ENCODE measurements around the gene IRF2BP2. TPM values are rescaled to one million over a fixed set of nuclear protein-coding genes. Genes with fewer than 3 reads are reported as not detected.

The IRF2BP2 gene
- total and polyA plus RNA-seq, 10 of the 15 experiments (the other 5 are each of a cell fraction or from before 2014, with no cell fraction given): 7.5 to 114 (median 52.3) TPM

DNA sequence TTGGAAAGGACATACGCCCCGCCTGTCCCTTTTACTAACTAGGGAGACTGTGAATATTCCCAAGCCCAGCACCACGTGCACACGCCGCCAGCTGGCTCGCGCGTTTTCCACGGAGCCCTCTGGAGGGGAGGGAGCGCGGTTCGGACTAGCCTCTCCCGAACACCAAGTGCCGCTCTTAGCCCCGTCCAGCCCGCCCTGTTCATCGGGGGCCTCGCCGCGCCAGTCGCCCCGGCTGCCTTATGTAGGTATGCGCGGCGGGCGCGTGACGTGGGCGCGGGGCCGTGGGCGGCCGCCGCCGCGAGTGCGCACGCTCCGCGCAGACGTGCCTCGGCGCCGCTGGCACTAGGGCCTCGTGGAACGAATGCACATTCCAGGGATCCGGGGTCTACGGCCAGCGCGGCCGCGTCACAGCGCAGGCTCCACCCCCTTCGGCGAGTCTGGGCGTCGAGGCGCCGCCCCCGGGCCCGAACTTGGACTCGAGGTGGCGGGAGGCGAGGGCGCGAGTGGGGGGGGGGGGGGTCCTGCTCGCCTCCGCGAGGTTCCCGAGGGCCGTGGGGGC is 767 bp upstream of the IRF2BP2 start (continued):
- TF ChIP-seq BHLHE40 (IDR thresholded peaks at IDR 0.05; ENCODE audit: borderline replicate concordance in 1 of 2, low read depth in 2 of 2, low read length in 1 of 2) (peak; percentile 83 to 97; a peak in 3 of 4 replicates), HCFC1 (IDR thresholded peaks at IDR 0.05; ENCODE audit: low read length) (peak; percentile 53), ATF7 (IDR thresholded peaks at IDR 0.05; ENCODE audit: low read depth) (peak; percentile 39; the same call in 1 of the 2 replicates), IRF4 (IDR thresholded peaks at IDR 0.05; ENCODE audit: low read depth, low read length) (peak; percentile 32), MYC (IDR thresholded peaks at IDR 0.05; ENCODE audit: insufficient read depth, insufficient read length, insufficient replicate concordance, low read length, severe bottlenecking) (no peak), CBX3 (IDR thresholded peaks at IDR 0.05; ENCODE audit: borderline replicate concordance, low read depth) (no peak)
- TF ChIP-seq, protein P1, sequence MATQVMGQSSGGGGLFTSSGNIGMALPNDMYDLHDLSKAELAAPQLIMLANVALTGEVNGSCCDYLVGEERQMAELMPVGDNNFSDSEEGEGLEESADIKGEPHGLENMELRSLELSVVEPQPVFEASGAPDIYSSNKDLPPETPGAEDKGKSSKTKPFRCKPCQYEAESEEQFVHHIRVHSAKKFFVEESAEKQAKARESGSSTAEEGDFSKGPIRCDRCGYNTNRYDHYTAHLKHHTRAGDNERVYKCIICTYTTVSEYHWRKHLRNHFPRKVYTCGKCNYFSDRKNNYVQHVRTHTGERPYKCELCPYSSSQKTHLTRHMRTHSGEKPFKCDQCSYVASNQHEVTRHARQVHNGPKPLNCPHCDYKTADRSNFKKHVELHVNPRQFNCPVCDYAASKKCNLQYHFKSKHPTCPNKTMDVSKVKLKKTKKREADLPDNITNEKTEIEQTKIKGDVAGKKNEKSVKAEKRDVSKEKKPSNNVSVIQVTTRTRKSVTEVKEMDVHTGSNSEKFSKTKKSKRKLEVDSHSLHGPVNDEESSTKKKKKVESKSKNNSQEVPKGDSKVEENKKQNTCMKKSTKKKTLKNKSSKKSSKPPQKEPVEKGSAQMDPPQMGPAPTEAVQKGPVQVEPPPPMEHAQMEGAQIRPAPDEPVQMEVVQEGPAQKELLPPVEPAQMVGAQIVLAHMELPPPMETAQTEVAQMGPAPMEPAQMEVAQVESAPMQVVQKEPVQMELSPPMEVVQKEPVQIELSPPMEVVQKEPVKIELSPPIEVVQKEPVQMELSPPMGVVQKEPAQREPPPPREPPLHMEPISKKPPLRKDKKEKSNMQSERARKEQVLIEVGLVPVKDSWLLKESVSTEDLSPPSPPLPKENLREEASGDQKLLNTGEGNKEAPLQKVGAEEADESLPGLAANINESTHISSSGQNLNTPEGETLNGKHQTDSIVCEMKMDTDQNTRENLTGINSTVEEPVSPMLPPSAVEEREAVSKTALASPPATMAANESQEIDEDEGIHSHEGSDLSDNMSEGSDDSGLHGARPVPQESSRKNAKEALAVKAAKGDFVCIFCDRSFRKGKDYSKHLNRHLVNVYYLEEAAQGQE (IDR thresholded peaks at IDR 0.05; ENCODE audit: low read depth, low read length): no peak

GRCh38 chr1:234609691-234610042 is 311 bp downstream of the IRF2BP2 start:
- H3K79me2 ChIP-seq (ENCODE audit: control insufficient read depth, insufficient read depth, low read length): peaks cover 54% of the 10 kb centered on the region
- no peaks in the 10 kb centered on the region for H3K9me3 ChIP-seq (replicated peaks; ENCODE audit: control insufficient read depth, insufficient read depth, low read length)
- no peak for FAIRE-seq
- SMC1A ChIA-PET (ENCODE audit: uncharacterized antibody, unreplicated experiment): interaction anchor here (1.0 to 6.6 kb wide), 8 partner anchors 9 to 473 kb away, joined by 3 to 92 read pairs (median 12); no protein-coding TSS in a partner anchor
- POLR2A ChIA-PET: interaction anchor here (0.7 to 6.6 kb wide), 6 partner anchors 9 to 361 kb away, joined by 3 to 73 read pairs (median 5); no protein-coding TSS in a partner anchor
- DNase-seq (ENCODE audit: low read depth, low spot score): no peak
- WGBS (ENCODE audit: insufficient coverage, insufficient replicate concordance, low lambda C conversion rate, missing lambda C conversion rate): 0% methylated on average over 5 of the region's 67 CpGs
- no peak for ATAC-seq
- CTCF ChIA-PET: interaction anchor here (0.6 to 2.2 kb wide), 3 partner anchors 110 to 233 kb away, joined by 3 to 8 read pairs (median 3); no protein-coding TSS in a partner anchor
- H3K36me3 ChIP-seq (ENCODE audit: control insufficient read depth in 2 of 2, insufficient read depth in 2 of 2, low read length in 1 of 2): peaks cover 5 to 11% of the 10 kb centered on the region in 2 experiments; a peak in 3 of 4 replicates
- no peaks in the 10 kb centered on the region for H3K27me3 ChIP-seq (replicated peaks in 1 of 2; ENCODE audit: control insufficient read depth in 2 of 2, insufficient read depth in 2 of 2, low read length in 1 of 2)
- no peaks in the 10 kb centered on the region for H4K20me1 ChIP-seq (ENCODE audit: control insufficient read depth, insufficient read depth)
- BruUV-seq (replicated peaks): no TSS peak
- peak overlapping the region; percentile 98; the same call in 1 of the 2 replicates for H3K27ac ChIP-seq (ENCODE audit: control insufficient read depth, insufficient read depth)
- H3K4me1 ChIP-seq (ENCODE audit: control insufficient read depth, insufficient read depth, low read length): peaks cover 24% of the 10 kb centered on the region
- intact Hi-C loops (cut with micrococcal nuclease; ENCODE audit: unreplicated experiment) (loop anchor here (1.0 to 10.0 kb wide), 8 partner anchors 68 to 495 kb away; partner anchors contain the start of gene COA6), in situ Hi-C loops (cut with MboI) (loop anchor here (5.0 to 10.0 kb wide), 4 partner anchors 112 to 365 kb away; no protein-coding TSS in a partner anchor)
- H3K9ac ChIP-seq (ENCODE audit: control insufficient read depth, insufficient read depth, low read length): no peak overlapping the region; the same call in 1 of the 2 replicates
- H3K4me2 ChIP-seq (ENCODE audit: control insufficient read depth, insufficient read depth): no peak overlapping the region
- H3K4me3 ChIP-seq: no peak overlapping the region
- RAD21 ChIA-PET (ENCODE audit: unreplicated experiment): interaction anchor here (0.8 to 6.7 kb wide), 13 partner anchors 8 to 473 kb away, joined by 3 to 128 read pairs (median 15); no protein-coding TSS in a partner anchor
- no peak overlapping the region for H2AFZ ChIP-seq (ENCODE audit: control insufficient read depth, low read depth, low read length)
- TF ChIP-seq, protein P1 (IDR thresholded peaks at IDR 0.05; ENCODE audit: low read depth, low read length): no peak
- TF ChIP-seq FOXK2 (IDR thresholded peaks at IDR 0.05): no peak
- no peak for TF ChIP-seq RCOR1 (conservative IDR thresholded peaks at IDR 0.05; ENCODE audit: low read depth, low read length)
- TF ChIP-seq MAX (IDR thresholded peaks at IDR 0.05; ENCODE audit: low read depth, low read length): no peak
- TF ChIP-seq TCF3 (IDR thresholded peaks at IDR 0.05; ENCODE audit: borderline replicate concordance, insufficient read depth, low read depth, low read length): no peak
- no peak for TF ChIP-seq IKZF2 (IDR thresholded peaks at IDR 0.05)
- TF ChIP-seq NR2C2 (IDR thresholded peaks at IDR 0.05; ENCODE audit: borderline replicate concordance, control insufficient read depth, insufficient read length, low read depth): no peak
